SK-N-SH treated with all-trans-retinoic acid at 6 μM for 48 hours (cell line): Measurements from ENCODE around the gene CIPC.

Experiments used
- ATAC-seq: fragments of 200-7000 bp; cut with Tn5 transposase; 3 replicates; pipeline ENCODE4 v1.9.1; 2020; ENCODE audit warnings: mild to moderate bottlenecking, moderate library complexity
- ARNTL ChIP-seq: fragments of 450-650 bp; formaldehyde crosslinking; IDR thresholded peaks from 2 replicates; pipeline ENCODE4 v1.5.0; 2020; ENCODE audit warnings: low read depth, mild to moderate bottlenecking, moderate library complexity, borderline replicate concordance
- CSDC2 ChIP-seq: fragments of 250-450 bp; sonication (Bioruptor Pico); IDR thresholded peaks from 2 replicates; pipeline ENCODE4 v1.5.0; 2020; ENCODE audit warnings: mild to moderate bottlenecking, moderate library complexity
- ESRRG ChIP-seq: fragments of 250-450 bp; sonication (Bioruptor Pico); IDR thresholded peaks from 2 replicates; pipeline ENCODE4 v1.6.1; 2021; ENCODE audit warnings: mild to moderate bottlenecking
- GLIS3 ChIP-seq: fragments of 250-450 bp; sonication (Bioruptor Pico); IDR thresholded peaks from 2 replicates; pipeline ENCODE4 v1.5.0; 2020; ENCODE audit warnings: mild to moderate bottlenecking, moderate library complexity
- ISL1 ChIP-seq: fragments of 250-450 bp; sonication (Bioruptor Pico); IDR thresholded peaks from 2 replicates; pipeline ENCODE4 v2.1.2; 2022; ENCODE audit warnings: mild to moderate bottlenecking, moderate library complexity
- OSR1 ChIP-seq: fragments of 250-450 bp; sonication (Bioruptor Pico); IDR thresholded peaks from 2 replicates; pipeline ENCODE4 v1.8.0; 2022; ENCODE audit warnings: moderate library complexity, mild to moderate bottlenecking, inconsistent platforms
- PATZ1 ChIP-seq: fragments of 250-450 bp; sonication (Bioruptor Pico); IDR thresholded peaks from 2 replicates; pipeline ENCODE4 v1.8.0; 2020; ENCODE audit warnings: mild to moderate bottlenecking, moderate library complexity, borderline replicate concordance
- POU6F1 ChIP-seq: fragments of 250-450 bp; sonication (Bioruptor Pico); IDR thresholded peaks from 2 replicates; pipeline ENCODE4 v1.8.0; 2021; ENCODE audit warnings: low read depth, mild to moderate bottlenecking, moderate library complexity, borderline replicate concordance
- PPARA ChIP-seq: fragments of 250-450 bp; sonication (Bioruptor Pico); IDR thresholded peaks from 2 replicates; pipeline ENCODE4 v1.5.0; 2020; ENCODE audit warnings: mild to moderate bottlenecking, borderline replicate concordance
- RARB ChIP-seq: fragments of 250-450 bp; sonication (Bioruptor Pico); IDR thresholded peaks from 2 replicates; pipeline ENCODE4 v1.8.0; 2021; ENCODE audit warnings: mild to moderate bottlenecking, moderate library complexity
- SNAI2 ChIP-seq: fragments of 250-450 bp; sonication (Bioruptor Pico); IDR thresholded peaks from 2 replicates; pipeline ENCODE4 v1.5.0; 2020; ENCODE audit warnings: mild to moderate bottlenecking, moderate library complexity
- TCF4 ChIP-seq: fragments of 250-450 bp; sonication (Bioruptor Pico); IDR thresholded peaks from 2 replicates; pipeline ENCODE4 v1.8.0; 2021; ENCODE audit warnings: mild to moderate bottlenecking, moderate library complexity, borderline replicate concordance
- TOX ChIP-seq: fragments of 250-450 bp; sonication (Bioruptor Pico); IDR thresholded peaks from 2 replicates; pipeline ENCODE4 v1.8.0; 2021; ENCODE audit warnings: mild to moderate bottlenecking, moderate library complexity, borderline replicate concordance
- TSHZ2 ChIP-seq: fragments of 250-450 bp; sonication (Bioruptor Pico); IDR thresholded peaks from 2 replicates; pipeline ENCODE4 v1.5.0; 2020; ENCODE audit warnings: mild to moderate bottlenecking, moderate library complexity
- ZC3H10 ChIP-seq: fragments of 250-450 bp; sonication (Bioruptor Pico); IDR thresholded peaks from 2 replicates; pipeline ENCODE4 v1.5.1; 2021; ENCODE audit warnings: mild to moderate bottlenecking, moderate library complexity
- ZFP3 ChIP-seq: fragments of 250-450 bp; sonication (Bioruptor Pico); IDR thresholded peaks from 2 replicates; pipeline ENCODE4 v1.5.0; 2020; ENCODE audit warnings: mild to moderate bottlenecking, moderate library complexity
- ZFP30 ChIP-seq: fragments of 450-650 bp; formaldehyde crosslinking; IDR thresholded peaks from 2 replicates; pipeline ENCODE4 v1.5.0; 2022; ENCODE audit warnings: mild to moderate bottlenecking, moderate library complexity
- ZNF565 ChIP-seq: fragments of 450-650 bp; formaldehyde crosslinking; conservative IDR thresholded peaks from 2 replicates; pipeline ENCODE4 v1.5.0; 2020; ENCODE audit warnings: low read depth, mild to moderate bottlenecking, moderate library complexity
- ZNF70 ChIP-seq: fragments of 450-650 bp; formaldehyde crosslinking; IDR thresholded peaks from 2 replicates; pipeline ENCODE4 v1.5.0; 2020; ENCODE audit warnings: mild to moderate bottlenecking, moderate library complexity
- ZNF8 ChIP-seq: fragments of 450-650 bp; formaldehyde crosslinking; IDR thresholded peaks from 2 replicates; pipeline ENCODE4 v1.5.0; 2020; ENCODE audit warnings: mild to moderate bottlenecking, moderate library complexity
- TF ChIP-seq, protein P1 (sequence below): fragments of 250-450 bp; sonication (Bioruptor Pico); IDR thresholded peaks from 2 replicates; pipeline ENCODE4 v1.5.1; 2021; ENCODE audit warnings: mild to moderate bottlenecking, moderate library complexity

The CIPC gene

GRCh38 chr14:77068517-77069200, 29.4 kb upstream of the CIPC start:
- no peak for ATAC-seq
- no peak for TF ChIP-seq ZNF565 (CRISPR knock-in tag)
- no peak for TF ChIP-seq POU6F1 (CRISPR knock-in tag)
- no peak for TF ChIP-seq TOX (CRISPR knock-in tag)
- TF ChIP-seq ISL1 (CRISPR knock-in tag) = no peak
- no peak for TF ChIP-seq ESRRG
- TF ChIP-seq TCF4 (CRISPR knock-in tag) = no peak
- TF ChIP-seq TSHZ2 = no peak
- TF ChIP-seq ZFP3 (CRISPR knock-in tag) = no peak
- no peak for TF ChIP-seq GLIS3
- TF ChIP-seq PATZ1 = no peak
- no peak for TF ChIP-seq CSDC2 (CRISPR knock-in tag)
- no peak for TF ChIP-seq PPARA (CRISPR knock-in tag)
- TF ChIP-seq RARB (CRISPR knock-in tag) = no peak
- TF ChIP-seq ZC3H10 (CRISPR knock-in tag) = no peak
- TF ChIP-seq, protein P1, sequence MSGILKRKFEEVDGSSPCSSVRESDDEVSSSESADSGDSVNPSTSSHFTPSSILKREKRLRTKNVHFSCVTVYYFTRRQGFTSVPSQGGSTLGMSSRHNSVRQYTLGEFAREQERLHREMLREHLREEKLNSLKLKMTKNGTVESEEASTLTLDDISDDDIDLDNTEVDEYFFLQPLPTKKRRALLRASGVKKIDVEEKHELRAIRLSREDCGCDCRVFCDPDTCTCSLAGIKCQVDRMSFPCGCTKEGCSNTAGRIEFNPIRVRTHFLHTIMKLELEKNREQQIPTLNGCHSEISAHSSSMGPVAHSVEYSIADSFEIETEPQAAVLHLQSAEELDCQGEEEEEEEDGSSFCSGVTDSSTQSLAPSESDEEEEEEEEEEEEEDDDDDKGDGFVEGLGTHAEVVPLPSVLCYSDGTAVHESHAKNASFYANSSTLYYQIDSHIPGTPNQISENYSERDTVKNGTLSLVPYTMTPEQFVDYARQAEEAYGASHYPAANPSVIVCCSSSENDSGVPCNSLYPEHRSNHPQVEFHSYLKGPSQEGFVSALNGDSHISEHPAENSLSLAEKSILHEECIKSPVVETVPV (CRISPR knock-in tag) = no peak
- no peak for TF ChIP-seq ARNTL (CRISPR knock-in tag)
- TF ChIP-seq OSR1 = no peak
- TF ChIP-seq ZNF70 = no peak

DNA sequence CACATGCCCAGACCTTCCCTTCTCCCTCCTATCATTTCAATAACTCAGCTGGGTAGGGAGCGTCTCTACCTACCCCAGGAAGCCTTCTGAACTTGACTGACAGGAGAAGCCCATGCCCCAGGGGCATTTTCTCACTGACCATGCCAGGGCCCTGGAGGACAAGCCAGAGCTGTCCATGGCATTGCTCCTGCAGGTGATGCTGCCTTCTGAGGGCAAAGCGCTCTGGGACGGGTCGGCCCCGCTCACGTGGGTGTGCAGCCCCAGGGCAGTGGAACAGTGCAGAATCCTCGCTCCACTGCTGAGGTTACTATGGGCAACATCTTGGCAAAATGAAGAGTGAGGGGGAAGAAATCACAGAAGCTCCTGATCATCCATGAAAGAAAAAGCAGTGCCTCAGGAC, 28.5 kb upstream of the CIPC start:
- TF ChIP-seq ZFP30 (no peak), SNAI2 (CRISPR knock-in tag) (no peak), ZNF70 (no peak), ZNF565 (CRISPR knock-in tag) (no peak), ISL1 (CRISPR knock-in tag) (no peak)
- TF ChIP-seq, protein P1 (CRISPR knock-in tag) = no peak
- no peak for ATAC-seq

DNA sequence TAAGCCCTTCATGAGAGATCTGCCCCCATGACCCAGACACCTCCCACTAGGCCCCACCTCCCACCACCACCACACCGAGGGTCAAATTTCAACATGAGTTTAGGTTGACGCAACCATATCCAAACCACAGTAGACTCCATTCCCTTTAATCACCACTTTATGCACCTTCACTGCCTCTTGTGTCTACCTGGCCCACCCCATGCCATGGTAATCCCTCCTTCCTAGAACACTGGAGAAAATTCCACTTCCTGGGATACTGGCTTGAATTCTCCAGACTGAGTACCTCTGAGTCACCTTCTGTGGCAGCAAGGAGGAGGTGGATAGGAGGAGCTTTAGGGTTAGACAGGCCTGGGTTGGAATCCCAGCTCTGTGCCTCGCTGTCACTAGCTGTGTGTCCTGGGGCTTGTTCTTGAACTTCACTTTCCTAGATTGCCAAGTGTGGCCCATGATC, 26.1 kb upstream of the CIPC start:
- TF ChIP-seq SNAI2 (CRISPR knock-in tag) (no peak), ZNF8 (CRISPR knock-in tag) (no peak), TOX (CRISPR knock-in tag) (no peak), PATZ1 (no peak), ZC3H10 (CRISPR knock-in tag) (no peak), CSDC2 (CRISPR knock-in tag) (no peak), TCF4 (CRISPR knock-in tag) (no peak), ZNF565 (CRISPR knock-in tag) (no peak), ARNTL (CRISPR knock-in tag) (no peak), ESRRG (no peak), OSR1 (no peak), ISL1 (CRISPR knock-in tag) (no peak), RARB (CRISPR knock-in tag) (no peak)
- ATAC-seq = no peak
